AG09309 (cell line): Measurements from ENCODE around the gene SIK2.

ENCODE experiments used
- DNase-seq: peaks from one replicate; pipeline ENCODE4 v3.0.0-alpha.2; 2010; ENCODE audit warnings: low read depth
- H3K4me3 ChIP-seq: 2 replicates; pipeline ENCODE4 v1.5.1; 2011; ENCODE audit warnings: mild to moderate bottlenecking, low read depth, low read length, moderate library complexity; ENCODE audit not compliant: control insufficient read depth
- TF ChIP-seq, protein P1 (sequence below): IDR thresholded peaks from 2 replicates; pipeline ENCODE4 v1.5.1; 2011; ENCODE audit warnings: mild to moderate bottlenecking, low read depth, low read length, inconsistent platforms; ENCODE audit not compliant: insufficient read depth, control insufficient read depth; ENCODE audit errors: missing control alignments

SIK2 gene

DNA sequence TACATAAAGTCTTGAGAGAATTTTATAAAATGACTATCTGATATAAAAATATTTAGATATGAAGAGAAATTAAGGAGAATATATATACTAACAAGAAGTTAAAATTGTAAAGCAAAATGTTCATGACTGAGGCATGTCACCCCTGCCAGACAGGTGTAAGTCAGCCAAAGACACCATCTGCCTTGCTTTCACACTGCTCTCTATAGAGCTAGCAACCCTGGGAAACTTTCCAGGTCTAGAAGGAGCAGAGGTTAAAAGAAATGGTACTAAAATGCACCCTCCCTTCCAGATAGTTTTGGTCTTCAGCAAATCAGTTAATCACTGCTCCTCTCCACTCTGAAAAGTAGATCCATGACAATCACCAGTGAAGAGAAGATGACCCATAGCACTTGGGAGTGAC, 147.4 kb downstream of the SIK2 start:
- H3K4me3 ChIP-seq, result no peak overlapping the region
- no peak for DNase-seq
- TF ChIP-seq, protein P1, sequence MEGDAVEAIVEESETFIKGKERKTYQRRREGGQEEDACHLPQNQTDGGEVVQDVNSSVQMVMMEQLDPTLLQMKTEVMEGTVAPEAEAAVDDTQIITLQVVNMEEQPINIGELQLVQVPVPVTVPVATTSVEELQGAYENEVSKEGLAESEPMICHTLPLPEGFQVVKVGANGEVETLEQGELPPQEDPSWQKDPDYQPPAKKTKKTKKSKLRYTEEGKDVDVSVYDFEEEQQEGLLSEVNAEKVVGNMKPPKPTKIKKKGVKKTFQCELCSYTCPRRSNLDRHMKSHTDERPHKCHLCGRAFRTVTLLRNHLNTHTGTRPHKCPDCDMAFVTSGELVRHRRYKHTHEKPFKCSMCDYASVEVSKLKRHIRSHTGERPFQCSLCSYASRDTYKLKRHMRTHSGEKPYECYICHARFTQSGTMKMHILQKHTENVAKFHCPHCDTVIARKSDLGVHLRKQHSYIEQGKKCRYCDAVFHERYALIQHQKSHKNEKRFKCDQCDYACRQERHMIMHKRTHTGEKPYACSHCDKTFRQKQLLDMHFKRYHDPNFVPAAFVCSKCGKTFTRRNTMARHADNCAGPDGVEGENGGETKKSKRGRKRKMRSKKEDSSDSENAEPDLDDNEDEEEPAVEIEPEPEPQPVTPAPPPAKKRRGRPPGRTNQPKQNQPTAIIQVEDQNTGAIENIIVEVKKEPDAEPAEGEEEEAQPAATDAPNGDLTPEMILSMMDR, result no peak

DNA sequence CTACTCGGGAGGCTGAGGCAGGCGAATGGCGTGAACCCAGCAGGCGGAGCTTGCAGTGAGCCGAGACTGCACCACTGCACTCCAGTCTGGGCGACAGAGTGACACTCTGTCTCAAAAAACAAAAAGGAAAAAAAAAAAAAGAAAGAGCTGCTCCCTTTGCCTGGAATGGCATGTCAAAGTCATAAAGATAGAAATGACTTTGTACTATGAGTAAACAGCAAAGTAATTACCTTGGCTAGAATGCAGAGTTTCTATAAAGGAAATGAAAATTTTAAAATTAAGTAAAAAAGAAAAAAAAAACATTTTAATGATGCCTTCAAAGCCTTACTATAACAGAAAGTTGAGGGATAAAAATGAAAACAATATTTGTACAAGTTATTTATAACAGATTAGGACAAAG, 153.8 kb downstream of the SIK2 start:
- no peak overlapping the region for H3K4me3 ChIP-seq
- no peak for DNase-seq
- TF ChIP-seq, protein P1, result no peak

DNA sequence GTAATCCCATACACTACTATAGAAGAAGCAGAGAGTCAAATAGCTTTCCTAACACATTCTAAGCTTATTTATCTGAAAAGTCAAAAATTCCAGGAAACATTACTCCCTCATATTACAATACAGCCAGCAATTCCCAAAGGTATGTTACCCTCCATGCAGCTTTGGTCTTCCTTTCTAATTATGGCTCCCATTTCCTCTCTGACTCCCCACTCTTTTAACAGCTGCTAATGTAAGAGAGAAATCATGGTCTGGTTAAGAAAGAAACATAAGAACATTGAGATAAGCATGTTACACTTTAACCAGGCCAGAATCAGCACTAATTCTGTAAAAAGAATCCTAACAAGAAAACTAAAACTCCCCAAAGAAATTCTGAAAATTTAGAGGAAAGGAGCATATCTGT, 157.1 kb downstream of the SIK2 start:
- DNase-seq, result no peak
- TF ChIP-seq, protein P1, result no peak
- H3K4me3 ChIP-seq, result no peak overlapping the region

DNA sequence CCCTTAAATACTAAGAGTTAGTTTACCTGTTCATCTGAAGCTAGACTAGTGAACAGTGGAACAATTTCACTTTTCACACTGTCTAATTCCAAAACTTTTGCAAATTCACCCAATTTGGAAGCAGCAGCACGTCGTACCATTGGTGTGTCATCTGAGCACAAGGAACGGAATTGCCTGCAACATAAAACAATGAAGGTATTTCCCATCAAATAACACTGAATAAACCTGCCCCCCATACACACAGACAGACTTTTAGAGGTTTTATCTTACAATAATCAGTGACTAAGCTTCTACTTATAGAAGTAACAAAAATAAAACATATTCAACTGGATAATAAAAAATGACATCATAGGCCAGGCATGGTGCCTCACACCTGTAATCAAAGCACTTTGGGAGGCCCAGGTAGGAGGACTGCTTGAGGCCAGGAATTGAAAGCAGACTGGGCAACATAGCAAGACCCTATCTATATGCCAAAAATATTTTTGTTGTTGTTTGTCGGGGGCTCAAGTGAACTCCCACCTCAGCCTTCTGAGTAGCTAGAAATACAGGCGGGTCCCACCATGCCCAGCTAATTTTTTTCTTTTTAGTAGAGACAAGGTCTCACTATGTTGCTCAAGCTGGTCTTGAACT, 157.6 kb downstream of the SIK2 start:
- no peak overlapping the region for H3K4me3 ChIP-seq
- TF ChIP-seq, protein P1, result no peak
- DNase-seq, result no peak

DNA sequence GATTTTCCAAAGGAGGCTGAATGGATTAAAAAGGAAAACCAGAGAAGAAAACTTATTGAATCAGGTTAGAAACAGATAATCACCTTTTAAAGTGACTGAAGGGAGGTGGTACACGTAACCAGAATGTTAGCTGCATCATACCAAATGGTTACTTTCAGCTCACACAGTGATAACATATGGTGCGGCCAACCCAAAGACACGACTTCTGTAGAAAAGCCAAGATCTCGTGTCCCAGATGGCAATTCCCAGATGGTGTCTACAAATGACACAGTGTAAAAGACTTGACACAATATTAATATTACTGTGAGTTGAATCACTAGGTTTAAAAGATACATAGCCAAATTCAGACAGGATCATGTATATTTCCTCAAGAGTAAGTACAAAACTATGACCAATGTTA, 158.8 kb downstream of the SIK2 start:
- TF ChIP-seq, protein P1, result no peak
- no peak for DNase-seq
- no peak overlapping the region for H3K4me3 ChIP-seq

DNA sequence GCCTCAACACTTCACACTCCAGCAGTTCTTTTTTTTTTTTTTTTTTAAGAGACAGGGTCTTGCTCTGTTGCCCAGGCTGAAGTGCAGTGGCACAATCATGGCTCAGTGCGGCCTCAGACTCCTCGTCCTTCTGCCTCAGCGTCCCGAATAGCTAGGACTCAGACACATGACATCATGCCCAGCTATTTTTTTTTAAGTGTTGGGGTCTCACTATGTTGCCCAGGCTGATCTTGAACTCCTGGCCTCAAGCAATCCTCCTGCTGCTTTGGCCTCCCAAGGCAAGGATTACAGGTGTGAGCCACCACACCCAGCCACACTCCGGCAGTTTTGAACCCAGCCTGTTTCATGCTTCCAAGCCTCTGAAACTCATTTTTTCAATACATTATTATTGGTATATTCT, 160.3 kb downstream of the SIK2 start:
- TF ChIP-seq, protein P1, result no peak
- DNase-seq, result no peak
- H3K4me3 ChIP-seq, result no peak overlapping the region
